ENCODE measurements around the gene WNT3A. TPM values are rescaled to one million over a fixed set of nuclear protein-coding genes. Genes with fewer than 3 reads are reported as not detected.
A peak's percentile ranks its signal among the peaks of the same experiment; 100 is the strongest.

Gene WNT3A
- total and polyA plus RNA-seq, 9 of the 15 experiments (the other 6 are each of a cell fraction or from before 2014, with no cell fraction given), result not detected

DNA sequence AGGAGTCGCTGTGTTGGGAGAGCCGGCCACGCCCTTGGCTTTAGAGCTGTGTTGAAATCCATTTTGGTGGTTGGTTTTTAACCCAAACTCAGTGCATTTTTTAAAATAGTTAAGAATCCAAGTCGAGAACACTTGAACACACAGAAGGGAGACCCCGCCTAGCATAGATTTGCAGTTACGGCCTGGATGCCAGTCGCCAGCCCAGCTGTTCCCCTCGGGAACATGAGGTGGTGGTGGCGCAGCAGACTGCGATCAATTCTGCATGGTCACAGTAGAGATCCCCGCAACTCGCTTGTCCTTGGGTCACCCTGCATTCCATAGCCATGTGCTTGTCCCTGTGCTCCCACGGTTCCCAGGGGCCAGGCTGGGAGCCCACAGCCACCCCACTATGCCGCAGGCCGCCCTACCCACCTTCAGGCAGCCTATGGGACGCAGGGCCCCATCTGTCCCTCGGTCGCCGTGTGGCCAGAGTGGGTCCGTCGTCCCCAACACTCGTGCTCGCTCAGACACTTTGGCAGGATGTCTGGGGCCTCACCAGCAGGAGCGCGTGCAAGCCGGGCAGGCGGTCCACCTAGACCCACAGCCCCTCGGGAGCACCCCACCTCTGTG is 91.6 kb downstream of the WNT3A start:
- H3K27me3 ChIP-seq (ENCODE audit: control insufficient read depth in 2 of 2, insufficient read depth in 2 of 2, low read length in 2 of 2), result no peaks in the 10 kb centered on the region
- no peak overlapping the region for H3K9ac ChIP-seq (ENCODE audit: insufficient read depth in 1 of 2, low read depth in 2 of 2, low read length in 2 of 2)
- CTCF ChIA-PET (ENCODE audit: low intra/inter-chr PET ratio), result no interaction called here
- H3K9me3 ChIP-seq (replicated peaks; ENCODE audit: control insufficient read depth, insufficient read depth, low read depth, low read length), result peaks cover 4% of the 10 kb centered on the region
- H3K4me3 ChIP-seq, result no peak overlapping the region
- H2AFZ ChIP-seq (ENCODE audit: low read depth, low read length), result no peak overlapping the region
- no peak for FAIRE-seq
- no peak for ATAC-seq
- no peak for TF ChIP-seq CBX8 (IDR thresholded peaks at IDR 0.05; ENCODE audit: borderline replicate concordance, extremely low read depth, low read depth, low read length, poor library complexity, severe bottlenecking)
- TF ChIP-seq ZC3H4 (CRISPR knock-in tag; IDR thresholded peaks at IDR 0.05; ENCODE audit: borderline replicate concordance), result peak; percentile 72; the same call in 1 of the 2 replicates
- TF ChIP-seq RBM17 (IDR thresholded peaks at IDR 0.05; ENCODE audit: borderline replicate concordance, low read depth, low read length), result no peak
- TF ChIP-seq HDAC6 (IDR thresholded peaks at IDR 0.05; ENCODE audit: low read depth, low read length), result no peak
- no peak for TF ChIP-seq TAL1 (IDR thresholded peaks at IDR 0.05)
- TF ChIP-seq, protein P1, sequence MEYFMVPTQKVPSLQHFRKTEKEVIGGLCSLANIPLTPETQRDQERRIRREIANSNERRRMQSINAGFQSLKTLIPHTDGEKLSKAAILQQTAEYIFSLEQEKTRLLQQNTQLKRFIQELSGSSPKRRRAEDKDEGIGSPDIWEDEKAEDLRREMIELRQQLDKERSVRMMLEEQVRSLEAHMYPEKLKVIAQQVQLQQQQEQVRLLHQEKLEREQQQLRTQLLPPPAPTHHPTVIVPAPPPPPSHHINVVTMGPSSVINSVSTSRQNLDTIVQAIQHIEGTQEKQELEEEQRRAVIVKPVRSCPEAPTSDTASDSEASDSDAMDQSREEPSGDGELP (CRISPR knock-in tag; IDR thresholded peaks at IDR 0.05; ENCODE audit: borderline replicate concordance), result peak; percentile 35; the same call in 1 of the 2 replicates
- peak; percentile 69 for TF ChIP-seq POLR2G (IDR thresholded peaks at IDR 0.05; ENCODE audit: low read depth, low read length)
- TF ChIP-seq SUPT5H (IDR thresholded peaks at IDR 0.05), result peak; percentile 41
- TF ChIP-seq, protein P2, sequence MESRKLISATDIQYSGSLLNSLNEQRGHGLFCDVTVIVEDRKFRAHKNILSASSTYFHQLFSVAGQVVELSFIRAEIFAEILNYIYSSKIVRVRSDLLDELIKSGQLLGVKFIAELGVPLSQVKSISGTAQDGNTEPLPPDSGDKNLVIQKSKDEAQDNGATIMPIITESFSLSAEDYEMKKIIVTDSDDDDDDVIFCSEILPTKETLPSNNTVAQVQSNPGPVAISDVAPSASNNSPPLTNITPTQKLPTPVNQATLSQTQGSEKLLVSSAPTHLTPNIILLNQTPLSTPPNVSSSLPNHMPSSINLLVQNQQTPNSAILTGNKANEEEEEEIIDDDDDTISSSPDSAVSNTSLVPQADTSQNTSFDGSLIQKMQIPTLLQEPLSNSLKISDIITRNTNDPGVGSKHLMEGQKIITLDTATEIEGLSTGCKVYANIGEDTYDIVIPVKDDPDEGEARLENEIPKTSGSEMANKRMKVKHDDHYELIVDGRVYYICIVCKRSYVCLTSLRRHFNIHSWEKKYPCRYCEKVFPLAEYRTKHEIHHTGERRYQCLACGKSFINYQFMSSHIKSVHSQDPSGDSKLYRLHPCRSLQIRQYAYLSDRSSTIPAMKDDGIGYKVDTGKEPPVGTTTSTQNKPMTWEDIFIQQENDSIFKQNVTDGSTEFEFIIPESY (CRISPR knock-in tag; IDR thresholded peaks at IDR 0.05), result peak; percentile 55
- peak; percentile 94 for TF ChIP-seq RBM22 (IDR thresholded peaks at IDR 0.05; ENCODE audit: low read depth, low read length, poor library complexity, severe bottlenecking)
- peak; percentile 43; the same call in 1 of the 2 replicates for TF ChIP-seq ZFX (CRISPR knock-in tag; IDR thresholded peaks at IDR 0.05)
- peak; percentile 52 for TF ChIP-seq POLR2B (IDR thresholded peaks at IDR 0.05; ENCODE audit: low read depth, partially characterized antibody)
- TF ChIP-seq RBFOX2 (IDR thresholded peaks at IDR 0.05; ENCODE audit: low read depth, low read length), result peak; percentile 52
- TF ChIP-seq NCOA6 (IDR thresholded peaks at IDR 0.05), result no peak
- intact Hi-C loops (cut with micrococcal nuclease) (no loop called here), in situ Hi-C loops (cut with MboI) (no loop called here)
- peaks cover 75% of the 10 kb centered on the region for H3K79me2 ChIP-seq (ENCODE audit: control insufficient read depth, insufficient read depth, low read length)
- no peak overlapping the region for H3K27ac ChIP-seq (ENCODE audit: extremely low read depth, low read depth, low read length)
- H3K4me1 ChIP-seq (replicated peaks in 1 of 2; ENCODE audit: control insufficient read depth in 2 of 2, insufficient read depth in 2 of 2, low read length in 2 of 2), result peaks cover 8 to 48% of the 10 kb centered on the region in 2 experiments
- no peak overlapping the region for H3K4me2 ChIP-seq (ENCODE audit: insufficient read depth, low read length)
- peaks cover 3% of the 10 kb centered on the region for H3K9me1 ChIP-seq (ENCODE audit: control insufficient read depth, insufficient read depth, low read length)
- POLR2A ChIA-PET, result interaction anchor here (0.6 to 6.0 kb wide), 12 partner anchors 8 to 366 kb away, joined by 3 to 92 read pairs (median 3); partner anchors contain the start of genes ARF1 and MRPL55
- 91% methylated on average over 27 of the region's 28 CpGs for whole genome bisulfite sequencing (ENCODE audit: insufficient coverage, low coverage, missing lambda C conversion rate)
- H4K20me1 ChIP-seq (replicated peaks; ENCODE audit: control insufficient read depth, insufficient read depth, low read length), result peaks cover 59% of the 10 kb centered on the region
- TSS peak; percentile 69 for BruUV-seq (replicated peaks)
- peak in 2 of 4 experiments; percentile 9 to 29 for DNase-seq (ENCODE audit: extremely low read depth in 1 of 4, low spot score in 3 of 4)
- peaks cover 77% of the 10 kb centered on the region for H3K36me3 ChIP-seq (ENCODE audit: control insufficient read depth, insufficient read depth, low read length)
